KOPT-K1 (cell line): ENCODE data around the gene TIMM22.

Experiments used
- H3K27ac ChIP-seq: fragments of 200-600 bp; sonication (generic); 2 replicates; pipeline ENCODE4 v1.5.1; 2016; ENCODE audit warnings: antibody characterized with exemption, mild to moderate bottlenecking, low read depth, low read length; ENCODE audit not compliant: poor library complexity, severe bottlenecking
- H3K36me3 ChIP-seq: fragments of 200-600 bp; sonication (generic); 2 replicates; pipeline ENCODE4 v1.5.1; 2017; ENCODE audit warnings: antibody characterized with exemption, mild to moderate bottlenecking, low read length, moderate library complexity; ENCODE audit not compliant: insufficient read depth
- H3K9me3 ChIP-seq: fragments of 200-600 bp; sonication (generic); 2 replicates; pipeline ENCODE4 v1.5.1; 2017; ENCODE audit warnings: antibody characterized with exemption, low read length, mild to moderate bottlenecking; ENCODE audit not compliant: insufficient read depth, poor library complexity, severe bottlenecking

Gene TIMM22

GRCh38 chr17:1032391-1032790 is 35.5 kb downstream of the TIMM22 start:
- Histone ChIP-seq H3K36me3 (peaks cover 2% of the 10 kb centered on the region; the same call in 1 of the 2 replicates), H3K27ac (no peak overlapping the region), H3K9me3 (no peaks in the 10 kb centered on the region)

- Histone ChIP-seq H3K36me3 (no peaks in the 10 kb centered on the region; the same call in 1 of the 2 replicates), H3K9me3 (no peaks in the 10 kb centered on the region), H3K27ac (no peak overlapping the region)
These were observed 36.6 kb downstream of the TIMM22 start for GRCh38 chr17:1033503-1033902.

GRCh38 chr17:1034652-1035210 is 37.8 kb downstream of the TIMM22 start:
- Histone ChIP-seq H3K36me3 (no peaks in the 10 kb centered on the region; the same call in 1 of the 2 replicates), H3K27ac (no peak overlapping the region), H3K9me3 (no peaks in the 10 kb centered on the region)

- no peak overlapping the region for H3K27ac ChIP-seq
- no peaks in the 10 kb centered on the region; the same call in 1 of the 2 replicates for H3K36me3 ChIP-seq
These were observed 38.7 kb downstream of the TIMM22 start for GRCh38 chr17:1035546-1036170.

GRCh38 chr17:1036171-1036844 is 39.4 kb downstream of the TIMM22 start:
- H3K36me3 ChIP-seq = no peaks in the 10 kb centered on the region; the same call in 1 of the 2 replicates
- no peak overlapping the region for H3K27ac ChIP-seq
- H3K9me3 ChIP-seq = no peaks in the 10 kb centered on the region

More at GRCh38 chr17:1035546-1036170, 38.7 kb downstream of the TIMM22 start:
- no peaks in the 10 kb centered on the region for H3K9me3 ChIP-seq

- no peaks in the 10 kb centered on the region for H3K9me3 ChIP-seq
- no peaks in the 10 kb centered on the region; the same call in 1 of the 2 replicates for H3K36me3 ChIP-seq
- no peak overlapping the region for H3K27ac ChIP-seq
These were observed 39.9 kb downstream of the TIMM22 start for GRCh38 chr17:1036845-1037237.

- no peak overlapping the region for H3K27ac ChIP-seq
These were observed 40.4 kb downstream of the TIMM22 start for GRCh38 chr17:1037238-1037879.

GRCh38 chr17:1038459-1039122 is 41.7 kb downstream of the TIMM22 start:
- Histone ChIP-seq H3K9me3 (no peaks in the 10 kb centered on the region), H3K36me3 (peaks cover 8% of the 10 kb centered on the region; the same call in 1 of the 2 replicates), H3K27ac (no peak overlapping the region)

More at GRCh38 chr17:1037238-1037879, 40.4 kb downstream of the TIMM22 start:
- peaks cover 2% of the 10 kb centered on the region; the same call in 1 of the 2 replicates for H3K36me3 ChIP-seq
- H3K9me3 ChIP-seq = no peaks in the 10 kb centered on the region

GRCh38 chr17:1039123-1039507 is 42.2 kb downstream of the TIMM22 start:
- peaks cover 8% of the 10 kb centered on the region; the same call in 1 of the 2 replicates for H3K36me3 ChIP-seq
- no peaks in the 10 kb centered on the region for H3K9me3 ChIP-seq
- no peak overlapping the region for H3K27ac ChIP-seq

- Histone ChIP-seq H3K36me3 (peaks cover 8% of the 10 kb centered on the region; the same call in 1 of the 2 replicates), H3K27ac (no peak overlapping the region), H3K9me3 (no peaks in the 10 kb centered on the region)
These were observed 42.7 kb downstream of the TIMM22 start for GRCh38 chr17:1039511-1040215.

- Histone ChIP-seq H3K9me3 (no peaks in the 10 kb centered on the region), H3K27ac (no peak overlapping the region)
These were observed 43.3 kb downstream of the TIMM22 start for GRCh38 chr17:1040216-1040600.

GRCh38 chr17:1041746-1042145 is 44.8 kb downstream of the TIMM22 start:
- Histone ChIP-seq H3K36me3 (peaks cover 8% of the 10 kb centered on the region; the same call in 1 of the 2 replicates), H3K9me3 (no peaks in the 10 kb centered on the region), H3K27ac (no peak overlapping the region)

More at GRCh38 chr17:1040216-1040600, 43.3 kb downstream of the TIMM22 start:
- peaks cover 8% of the 10 kb centered on the region; the same call in 1 of the 2 replicates for H3K36me3 ChIP-seq

GRCh38 chr17:1042486-1042885 is 45.6 kb downstream of the TIMM22 start:
- no peaks in the 10 kb centered on the region for H3K9me3 ChIP-seq
- no peak overlapping the region for H3K27ac ChIP-seq
- peaks cover 8% of the 10 kb centered on the region; the same call in 1 of the 2 replicates for H3K36me3 ChIP-seq

- no peak overlapping the region for H3K27ac ChIP-seq
- H3K36me3 ChIP-seq = peaks cover 8% of the 10 kb centered on the region; the same call in 1 of the 2 replicates
- H3K9me3 ChIP-seq = no peaks in the 10 kb centered on the region
These were observed 46.8 kb downstream of the TIMM22 start for GRCh38 chr17:1043601-1044251.
